Activated naive CD8-positive, alpha-beta T cell treated with anti-CD3 and anti-CD28 coated beads, Interleukin-2, amount 50 U/mL, for 24 hours (primary cell): ENCODE results near the gene C3orf52.
"Not testable (repeated sequence)": the region's sequence is repeated elsewhere in the genome, so short reads cannot be mapped to it uniquely, and the experiment has no call there.

Experiments
- ATAC-seq: fragments of 150-1000 bp; cut with Tn5 transposase; one replicate; pipeline ENCODE4 v1.10.0; 2021
- DNase-seq: peaks from one replicate; pipeline ENCODE4 v3.0.0; 2021
- H3K27ac Mint-ChIP-seq: one replicate; pipeline ENCODE4 v1.8.0; 2021; ENCODE audit warnings: mild to moderate bottlenecking, mixed read lengths
- H3K27me3 Mint-ChIP-seq: one replicate; pipeline ENCODE4 v1.8.0; 2021; ENCODE audit warnings: mixed read lengths
- H3K36me3 Mint-ChIP-seq: one replicate; pipeline ENCODE4 v1.8.0; 2021; ENCODE audit warnings: low read depth, mixed read lengths
- H3K4me1 Mint-ChIP-seq: one replicate; pipeline ENCODE4 v1.8.0; 2021; ENCODE audit warnings: mixed read lengths
- H3K4me3 Mint-ChIP-seq: one replicate; pipeline ENCODE4 v1.8.0; 2021; ENCODE audit warnings: mild to moderate bottlenecking, moderate library complexity, mixed read lengths
- H3K9me3 Mint-ChIP-seq: one replicate; pipeline ENCODE4 v1.8.0; 2021; ENCODE audit warnings: mixed read lengths

C3orf52 gene

DNA sequence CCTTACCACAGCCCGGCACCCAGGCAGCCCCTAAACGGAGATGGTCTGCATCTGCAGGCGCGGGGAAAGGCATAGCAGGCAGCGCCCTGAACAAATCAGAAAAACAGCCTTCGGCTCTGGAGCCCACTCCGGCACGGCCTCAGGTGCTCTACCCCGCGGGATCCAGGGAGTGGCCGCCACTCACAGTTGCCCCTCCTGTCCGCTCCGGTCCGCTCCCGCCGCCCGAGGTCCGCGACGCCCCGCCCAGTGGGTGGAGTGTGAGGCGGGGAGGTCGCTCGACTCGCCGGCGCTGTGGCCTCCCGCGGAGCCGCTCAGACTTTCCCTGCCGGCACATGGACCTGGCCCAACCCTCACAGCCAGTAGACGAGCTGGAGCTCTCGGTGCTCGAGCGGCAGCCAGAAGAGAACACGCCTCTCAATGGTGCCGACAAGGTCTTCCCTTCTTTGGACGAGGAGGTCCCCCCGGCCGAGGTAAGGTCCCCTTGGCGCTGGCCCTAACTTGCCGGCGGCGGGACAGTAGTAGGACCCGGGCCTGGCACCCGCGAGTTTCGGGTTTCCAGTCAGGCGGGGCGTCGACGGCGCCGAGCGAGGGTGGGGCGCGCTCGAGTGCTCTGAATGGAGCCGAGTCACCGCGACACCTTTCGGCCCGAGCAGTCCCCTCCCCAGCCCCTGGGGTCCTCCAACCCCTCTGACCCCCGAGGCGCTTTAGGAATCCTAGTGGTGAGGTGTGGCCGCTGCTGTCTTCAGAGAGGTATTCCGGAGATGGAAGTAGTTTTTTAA, at the start of gene C3orf52:
TSS of gene C3orf52 (plus strand) at position 314 of the 779 bp plus-strand sequence. CDS start at position 333, 19 bp downstream.
- no peaks in the 10 kb centered on the region for H3K9me3 Mint-ChIP-seq
- H3K4me3 Mint-ChIP-seq: peak within 1 kb of the TSS; percentile 80
- H3K36me3 Mint-ChIP-seq: no peaks in the 10 kb centered on the region
- ATAC-seq (peak; percentile 94), DNase-seq (peak; percentile 74)
- H3K27me3 Mint-ChIP-seq: peaks cover 17% of the 10 kb centered on the region
- H3K27ac Mint-ChIP-seq: peak within 1 kb of the TSS; percentile 44
- H3K4me1 Mint-ChIP-seq: peaks cover 19% of the 10 kb centered on the region

GRCh38 chr3:112037194-112037593, 49.0 kb upstream of the C3orf52 start:
- not testable (repeated sequence) for H3K4me1 Mint-ChIP-seq, H3K27ac Mint-ChIP-seq, H3K9me3 Mint-ChIP-seq, DNase-seq, H3K4me3 Mint-ChIP-seq, H3K27me3 Mint-ChIP-seq, ATAC-seq, H3K36me3 Mint-ChIP-seq

GRCh38 chr3:112038863-112039262, 47.3 kb upstream of the C3orf52 start:
- Mint-ChIP-seq H3K4me1 (no peaks in the 10 kb centered on the region), H3K9me3 (peaks cover 3% of the 10 kb centered on the region), H3K27ac (no peak overlapping the region), H3K4me3 (no peak overlapping the region), H3K27me3 (no peaks in the 10 kb centered on the region), H3K36me3 (no peaks in the 10 kb centered on the region)
- ATAC-seq (no peak), DNase-seq (no peak)

- ATAC-seq (no peak), DNase-seq (no peak)
- Mint-ChIP-seq H3K36me3 (no peaks in the 10 kb centered on the region), H3K27me3 (no peaks in the 10 kb centered on the region), H3K4me1 (no peaks in the 10 kb centered on the region), H3K4me3 (no peak overlapping the region), H3K9me3 (peaks cover 3% of the 10 kb centered on the region), H3K27ac (no peak overlapping the region)
These were observed 44.9 kb upstream of the C3orf52 start for GRCh38 chr3:112041321-112041720.

- H3K9me3 Mint-ChIP-seq: no peaks in the 10 kb centered on the region
These were observed 43.3 kb upstream of the C3orf52 start for GRCh38 chr3:112042842-112043280.

DNA sequence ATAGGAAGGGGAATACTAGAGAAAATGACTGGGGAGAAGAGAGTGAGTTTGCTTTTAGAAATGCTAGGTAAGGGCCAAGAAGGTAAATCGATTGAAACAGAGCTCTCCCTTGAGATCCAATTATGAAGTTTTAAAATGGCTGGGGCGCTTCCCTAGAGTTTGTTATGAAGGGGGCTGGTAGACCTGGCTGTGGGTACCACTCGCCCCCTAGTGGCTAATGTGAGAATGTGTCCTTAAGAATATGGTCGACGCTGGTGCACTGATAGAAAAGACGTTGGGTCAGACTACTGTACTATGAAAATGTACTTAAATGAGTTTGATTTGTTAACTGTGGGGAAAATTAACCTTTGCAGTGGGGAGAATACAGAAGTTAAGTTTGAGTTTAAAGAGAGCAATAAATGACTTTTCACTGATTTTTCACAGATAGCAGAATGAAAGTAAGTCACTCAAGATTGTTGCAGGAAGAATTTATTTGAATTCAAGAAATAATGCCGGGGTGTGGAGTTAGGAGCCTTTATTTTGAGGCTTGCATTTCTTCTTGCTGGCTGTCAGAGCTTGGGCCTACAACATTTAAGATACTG, 42.5 kb upstream of the C3orf52 start:
- peak; percentile 35 for DNase-seq
- Mint-ChIP-seq H3K9me3 (no peaks in the 10 kb centered on the region), H3K27me3 (no peaks in the 10 kb centered on the region), H3K36me3 (no peaks in the 10 kb centered on the region), H3K27ac (no peak overlapping the region), H3K4me3 (no peak overlapping the region), H3K4me1 (no peaks in the 10 kb centered on the region)
- ATAC-seq: peak; percentile 93

More at GRCh38 chr3:112042842-112043280, 43.3 kb upstream of the C3orf52 start:
- H3K4me1 Mint-ChIP-seq: no peaks in the 10 kb centered on the region
- no peak overlapping the region for H3K27ac Mint-ChIP-seq
- H3K27me3 Mint-ChIP-seq: no peaks in the 10 kb centered on the region
- no peaks in the 10 kb centered on the region for H3K36me3 Mint-ChIP-seq
- no peak overlapping the region for H3K4me3 Mint-ChIP-seq
- DNase-seq (no peak), ATAC-seq (peak; percentile 2)

- H3K27ac Mint-ChIP-seq: no peak overlapping the region
- H3K36me3 Mint-ChIP-seq: no peaks in the 10 kb centered on the region
- no peaks in the 10 kb centered on the region for H3K9me3 Mint-ChIP-seq
- DNase-seq (no peak), ATAC-seq (no peak)
- H3K4me3 Mint-ChIP-seq: no peak overlapping the region
- H3K27me3 Mint-ChIP-seq: no peaks in the 10 kb centered on the region
- H3K4me1 Mint-ChIP-seq: no peaks in the 10 kb centered on the region
These were observed 39.6 kb upstream of the C3orf52 start for GRCh38 chr3:112046599-112046998.

DNA sequence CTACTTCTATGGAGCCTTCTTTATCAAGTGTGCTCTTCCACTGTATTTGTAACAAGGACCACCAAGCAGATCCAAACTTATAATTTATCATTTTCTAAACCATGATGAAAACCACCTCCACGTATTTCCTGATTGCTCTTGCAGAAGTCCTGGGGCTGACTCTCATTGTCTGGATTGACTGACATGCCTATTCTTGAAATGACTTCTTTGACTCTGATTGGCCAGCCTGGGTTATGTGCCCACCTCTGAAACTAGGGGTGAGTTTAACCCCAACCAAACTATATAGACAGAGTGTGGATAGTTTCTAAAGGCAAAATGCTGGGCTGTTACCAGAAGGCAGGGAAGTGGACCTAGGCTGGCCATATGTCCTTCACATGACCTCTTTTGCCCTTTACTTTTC, 38.9 kb upstream of the C3orf52 start:
- Mint-ChIP-seq H3K4me3 (no peak overlapping the region), H3K4me1 (no peaks in the 10 kb centered on the region), H3K27me3 (no peaks in the 10 kb centered on the region), H3K27ac (no peak overlapping the region), H3K36me3 (no peaks in the 10 kb centered on the region), H3K9me3 (no peaks in the 10 kb centered on the region)
- ATAC-seq (no peak), DNase-seq (no peak)

DNA sequence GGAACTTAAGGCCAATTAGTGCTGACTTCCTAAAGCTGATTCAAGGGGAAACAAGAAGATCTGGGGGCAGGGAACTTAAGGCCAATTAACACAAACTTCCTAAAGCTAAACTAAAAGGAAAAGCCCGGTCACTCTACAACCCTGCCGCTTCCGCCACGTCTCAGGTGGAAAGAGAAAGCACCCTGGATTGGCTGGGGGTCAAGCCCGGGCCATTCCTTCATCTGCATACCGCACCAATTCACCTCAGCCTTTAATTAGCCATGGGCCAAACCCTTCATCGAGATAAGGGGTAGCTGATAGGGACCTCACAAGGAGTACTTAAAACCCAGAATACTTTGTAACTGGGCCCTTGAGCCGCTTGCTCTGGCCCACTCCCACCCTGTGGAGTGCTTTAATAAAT, 37.3 kb upstream of the C3orf52 start:
- H3K4me3 Mint-ChIP-seq: no peak overlapping the region
- H3K27me3 Mint-ChIP-seq: peaks cover 3% of the 10 kb centered on the region
- H3K27ac Mint-ChIP-seq: no peak overlapping the region
- ATAC-seq (no peak), DNase-seq (no peak)
- no peaks in the 10 kb centered on the region for H3K9me3 Mint-ChIP-seq
- no peaks in the 10 kb centered on the region for H3K4me1 Mint-ChIP-seq
- no peaks in the 10 kb centered on the region for H3K36me3 Mint-ChIP-seq

DNA sequence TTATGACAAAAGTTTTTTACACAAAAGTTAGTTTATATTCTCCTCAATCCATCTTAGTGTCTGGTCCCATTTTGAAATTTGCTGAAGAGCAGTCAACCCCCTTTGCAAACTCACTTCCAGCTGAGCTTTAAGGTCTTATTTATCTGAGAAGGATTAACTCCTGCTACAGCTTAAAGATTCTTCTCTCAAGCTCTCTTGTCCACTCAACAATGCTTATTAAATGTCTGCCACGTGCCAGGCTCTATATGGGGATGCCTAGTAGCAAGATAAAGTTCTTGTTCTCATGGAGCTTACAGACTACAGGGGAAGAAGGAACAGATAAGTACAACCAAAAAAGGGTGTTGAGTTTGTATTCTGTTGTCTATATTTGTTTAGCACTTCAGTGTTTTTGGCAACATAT, 33.0 kb upstream of the C3orf52 start:
- H3K27me3 Mint-ChIP-seq: peaks cover 3% of the 10 kb centered on the region
- DNase-seq: no peak
- H3K27ac Mint-ChIP-seq: no peak overlapping the region
- H3K9me3 Mint-ChIP-seq: no peaks in the 10 kb centered on the region
- no peak for ATAC-seq
- H3K4me1 Mint-ChIP-seq: peaks cover 11% of the 10 kb centered on the region
- no peak overlapping the region for H3K4me3 Mint-ChIP-seq
- no peaks in the 10 kb centered on the region for H3K36me3 Mint-ChIP-seq

- H3K4me3 Mint-ChIP-seq: no peak overlapping the region
- H3K27me3 Mint-ChIP-seq: peaks cover 3% of the 10 kb centered on the region
- peak; percentile 8 for DNase-seq
- no peaks in the 10 kb centered on the region for H3K9me3 Mint-ChIP-seq
- H3K36me3 Mint-ChIP-seq: no peaks in the 10 kb centered on the region
- peaks cover 11% of the 10 kb centered on the region for H3K4me1 Mint-ChIP-seq
- ATAC-seq: peak; percentile 93
- H3K27ac Mint-ChIP-seq: no peak overlapping the region
These were observed 29.7 kb upstream of the C3orf52 start for GRCh38 chr3:112056451-112056929.

DNA sequence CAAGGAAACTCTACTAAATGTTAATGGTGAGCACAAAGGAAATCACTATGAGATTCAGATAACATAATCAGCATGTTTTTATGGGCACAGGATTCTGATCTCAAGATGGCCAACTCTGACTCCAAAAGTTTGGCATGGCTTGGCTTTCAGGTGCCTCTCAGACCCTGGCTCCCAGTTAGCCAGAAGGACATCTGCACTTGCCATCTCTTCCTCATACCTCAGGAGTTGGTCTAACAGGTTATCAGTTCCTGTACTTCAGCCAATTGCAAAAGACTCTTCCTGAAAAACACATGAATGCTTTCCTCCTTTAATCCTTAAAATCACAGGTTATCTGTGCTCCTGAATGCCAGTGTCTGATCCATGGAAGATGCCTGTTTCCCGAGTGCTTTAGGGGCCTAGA, 26.7 kb upstream of the C3orf52 start:
- H3K4me3 Mint-ChIP-seq: no peak overlapping the region
- no peaks in the 10 kb centered on the region for H3K27me3 Mint-ChIP-seq
- no peak for DNase-seq
- H3K9me3 Mint-ChIP-seq: no peaks in the 10 kb centered on the region
- H3K4me1 Mint-ChIP-seq: peaks cover 11% of the 10 kb centered on the region
- H3K36me3 Mint-ChIP-seq: no peaks in the 10 kb centered on the region
- no peak for ATAC-seq
- H3K27ac Mint-ChIP-seq: no peak overlapping the region

- Mint-ChIP-seq H3K9me3 (no peaks in the 10 kb centered on the region), H3K4me1 (peaks cover 8% of the 10 kb centered on the region), H3K27me3 (no peaks in the 10 kb centered on the region), H3K27ac (no peak overlapping the region), H3K4me3 (no peak overlapping the region), H3K36me3 (no peaks in the 10 kb centered on the region)
- no peak for DNase-seq
- ATAC-seq: no peak
These were observed 25.0 kb upstream of the C3orf52 start for GRCh38 chr3:112061152-112061551.

DNA sequence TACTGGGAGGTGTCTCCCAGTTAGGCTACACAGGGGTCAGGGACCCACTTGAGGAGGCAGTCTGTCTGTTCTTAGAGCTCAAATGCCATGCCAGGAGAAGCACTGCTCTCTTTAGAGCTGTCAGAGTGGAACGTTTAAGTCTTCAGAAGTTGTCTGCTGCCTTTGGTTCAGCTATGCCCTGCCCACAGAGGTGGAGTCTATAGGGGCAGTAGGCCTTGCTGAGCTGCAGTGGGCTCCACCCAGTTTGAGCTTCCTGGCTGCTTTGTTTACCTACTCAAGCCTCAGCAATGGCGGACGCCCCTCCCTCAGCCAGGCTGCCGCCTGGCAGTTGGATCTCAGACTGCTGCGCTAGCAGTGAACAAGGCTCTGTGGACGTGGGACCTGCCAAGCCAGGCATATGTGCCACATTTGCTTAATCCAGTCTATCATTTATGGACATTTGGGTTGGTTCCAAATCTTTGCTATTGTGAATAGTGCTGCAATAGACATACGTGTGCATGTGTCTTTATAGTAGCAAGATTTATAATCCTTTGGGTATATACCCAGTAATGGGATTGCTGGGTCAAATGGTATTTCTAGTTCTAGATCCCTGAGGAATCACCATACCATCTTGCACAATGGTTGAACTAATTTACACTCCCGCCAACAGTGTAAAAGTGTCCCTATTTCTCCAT, 13.7 kb upstream of the C3orf52 start:
- Mint-ChIP-seq H3K4me1 (peaks cover 32% of the 10 kb centered on the region), H3K27ac (peak overlapping the region; percentile 41), H3K4me3 (peak overlapping the region; percentile 49)
- H3K9me3 Mint-ChIP-seq, H3K27me3 Mint-ChIP-seq, H3K36me3 Mint-ChIP-seq: not testable (repeated sequence)
- peak; percentile 17 for ATAC-seq
- peak; percentile 42 for DNase-seq

GRCh38 chr3:112074006-112074405, 12.2 kb upstream of the C3orf52 start:
- Mint-ChIP-seq H3K36me3 (no peaks in the 10 kb centered on the region), H3K27me3 (no peaks in the 10 kb centered on the region), H3K4me3 (no peak overlapping the region), H3K9me3 (peaks cover 4% of the 10 kb centered on the region), H3K4me1 (peaks cover 32% of the 10 kb centered on the region), H3K27ac (no peak overlapping the region)
- no peak for ATAC-seq
- no peak for DNase-seq
